ENCODE measurements around the gene ZC3H10. TPM values are rescaled to one million over a fixed set of nuclear protein-coding genes. Genes with fewer than 3 reads are reported as not detected.
"Not testable (repeated sequence)": the region's sequence is repeated elsewhere in the genome, so short reads cannot be mapped to it uniquely, and the experiment has no call there.

ZC3H10 gene
- total RNA-seq = 19.1 and 19.3 TPM in 2 replicates
- long read RNA-seq, full-length matches to known transcripts = 3 of 4 reads
- long read RNA-seq, partial matches to known transcripts = 0 of 4 reads
- long read RNA-seq, other reads (novel, unspliced or antisense) = 1 of 4 reads

- H3K27me3 Mint-ChIP-seq (ENCODE audit: low read depth) = peaks cover 11% of the 10 kb centered on the region
- H3K27ac Mint-ChIP-seq (ENCODE audit: unreplicated experiment) = peak within 1 kb of the TSS; percentile 100
- H3K4me3 Mint-ChIP-seq = peak within 1 kb of the TSS; percentile 97
- H3K4me1 Mint-ChIP-seq = peaks cover 31% of the 10 kb centered on the region
- H3K9me3 Mint-ChIP-seq = no peaks in the 10 kb centered on the region
- peak; percentile 92 for DNase-seq (ENCODE audit: low read depth, low spot score)
- H3K36me3 Mint-ChIP-seq (ENCODE audit: low read depth) = peaks cover 21% of the 10 kb centered on the region
- peak; percentile 57 for TF ChIP-seq CTCF (conservative IDR thresholded peaks at IDR 0.05)
Measured at GRCh38 chr12:56117778-56118687, at the start of gene ZC3H10. Gene ZC3H10, plus strand, starts transcription at chr12:56118266. Its CDS starts 2,297 bp downstream, at chr12:56120563.

GRCh38 chr12:56071648-56072047 is 46.4 kb upstream of the ZC3H10 start:
- H3K27ac Mint-ChIP-seq (ENCODE audit: unreplicated experiment) = no peak overlapping the region
- H3K27me3 Mint-ChIP-seq (ENCODE audit: low read depth) = no peaks in the 10 kb centered on the region
- TF ChIP-seq CTCF (conservative IDR thresholded peaks at IDR 0.05) = no peak
- no peaks in the 10 kb centered on the region for H3K9me3 Mint-ChIP-seq
- no peaks in the 10 kb centered on the region for H3K4me1 Mint-ChIP-seq
- H3K4me3 Mint-ChIP-seq = no peak overlapping the region
- DNase-seq (ENCODE audit: low read depth, low spot score) = no peak
- H3K36me3 Mint-ChIP-seq (ENCODE audit: low read depth) = no peaks in the 10 kb centered on the region

GRCh38 chr12:56074396-56074795 is 43.7 kb upstream of the ZC3H10 start:
- no peak overlapping the region for H3K4me3 Mint-ChIP-seq
- DNase-seq (ENCODE audit: low read depth, low spot score) = no peak
- peaks cover 6% of the 10 kb centered on the region for H3K4me1 Mint-ChIP-seq
- H3K27me3 Mint-ChIP-seq (ENCODE audit: low read depth) = peaks cover 7% of the 10 kb centered on the region
- H3K27ac Mint-ChIP-seq (ENCODE audit: unreplicated experiment) = no peak overlapping the region
- no peak for TF ChIP-seq CTCF (conservative IDR thresholded peaks at IDR 0.05)
- no peaks in the 10 kb centered on the region for H3K36me3 Mint-ChIP-seq (ENCODE audit: low read depth)
- H3K9me3 Mint-ChIP-seq = no peaks in the 10 kb centered on the region

- DNase-seq (ENCODE audit: low read depth, low spot score); H3K36me3 Mint-ChIP-seq (ENCODE audit: low read depth); H3K27ac Mint-ChIP-seq (ENCODE audit: unreplicated experiment); H3K9me3 Mint-ChIP-seq: not testable (repeated sequence)
- H3K4me1 Mint-ChIP-seq = peaks cover 25% of the 10 kb centered on the region
- H3K27me3 Mint-ChIP-seq (ENCODE audit: low read depth) = peaks cover 36% of the 10 kb centered on the region
- H3K4me3 Mint-ChIP-seq = peak overlapping the region; percentile 96
Measured at GRCh38 chr12:56077966-56078365, 40.1 kb upstream of the ZC3H10 start.

GRCh38 chr12:56078427-56078826 is 39.6 kb upstream of the ZC3H10 start:
- no peak for TF ChIP-seq CTCF (conservative IDR thresholded peaks at IDR 0.05)
- H3K27ac Mint-ChIP-seq (ENCODE audit: unreplicated experiment) = no peak overlapping the region

More at GRCh38 chr12:56078427-56078826, 39.6 kb upstream of the ZC3H10 start:
- DNase-seq (ENCODE audit: low read depth, low spot score) = no peak
- H3K4me3 Mint-ChIP-seq = peak overlapping the region; percentile 96
- H3K36me3 Mint-ChIP-seq (ENCODE audit: low read depth) = no peaks in the 10 kb centered on the region
- H3K27me3 Mint-ChIP-seq (ENCODE audit: low read depth) = peaks cover 36% of the 10 kb centered on the region
- peaks cover 29% of the 10 kb centered on the region for H3K4me1 Mint-ChIP-seq
- no peaks in the 10 kb centered on the region for H3K9me3 Mint-ChIP-seq
